Measurements from ENCODE around the gene SV2B. TPM values are rescaled to one million over a fixed set of nuclear protein-coding genes. Genes with fewer than 3 reads are reported as not detected.

Gene SV2B
- total RNA-seq, 3 donors from 2014 or later = 0.03 to 0.05 TPM; not detected in 1

Other genes starting within 250 kb of the SV2B start
- 100 to 1,000 TPM; 162 to 242 (median 189) TPM for gene FURIN, start 231.7 kb upstream of the SV2B start, total RNA-seq
- 1 to 10 TPM; 3.6 to 8.1 (median 5.8) TPM for gene FES, start 215.8 kb upstream of the SV2B start, total RNA-seq
- 100 to 1,000 TPM in 2 of 3 donors, 10 to 100 TPM in 1; 93.2 to 124 (median 122) TPM for gene MAN2A2, start 197.0 kb upstream of the SV2B start, total RNA-seq
- gene HDDC3, start 167.7 kb upstream of the SV2B start, total RNA-seq = 10 to 100 TPM; 39.9 to 43.6 (median 40.0) TPM
- gene UNC45A, start 165.0 kb upstream of the SV2B start, total RNA-seq = 10 to 100 TPM; 63.4 to 70.5 (median 68.0) TPM
- gene RCCD1, start 145.4 kb upstream of the SV2B start, total RNA-seq = 10 to 100 TPM; 11.1 to 18.4 (median 13.1) TPM
- 10 to 100 TPM; 14.4 to 18.8 (median 18.7) TPM for gene PRC1, start 105.7 kb upstream of the SV2B start, total RNA-seq
- gene VPS33B, start 77.7 kb upstream of the SV2B start, total RNA-seq = 10 to 100 TPM; 20.9 to 22.4 (median 21.9) TPM